GM12878 (cell line): Measurements from ENCODE around the gene SUN5. TPM values are rescaled to one million over a fixed set of nuclear protein-coding genes. Genes with fewer than 3 reads are reported as not detected.

Source experiments
- ATAC-seq: fragments of 200-7000 bp; cut with Tn5 transposase; 3 replicates; pipeline ENCODE4 v1.9.1; 2020; ENCODE audit warnings: mild to moderate bottlenecking, moderate library complexity
- BruUV-seq: library from RNA; stranded (reverse); fragments of 400-500 nt; replicated peaks from 2 replicates; lab custom pipeline; 2021; lab: Mats Ljungman, UMichigan
- CTCF ChIA-PET: fragments of 300-600 bp; sonication (Branson Sonifier 250); formaldehyde crosslinking; extraction: SDS; loops from one replicate; lab custom pipeline; 2021; ENCODE audit warnings: inconsistent platforms; lab: Yijun Ruan, JAX
- POLR2A ChIA-PET: fragments of 350-600 bp; formaldehyde crosslinking; extraction: SDS; loops from one replicate; lab custom pipeline; 2021; ENCODE audit warnings: inconsistent platforms; lab: Charles Lee
- RAD21 ChIA-PET: fragments of 300-600 bp; sonication (Branson Sonifier 250); formaldehyde crosslinking; loops from one replicate; lab custom pipeline; 2023; ENCODE audit warnings: antibody characterized with exemption; ENCODE audit not compliant: unreplicated experiment; lab: Charles Lee
- SMC1A ChIA-PET: fragments of 300-600 bp; sonication (Branson Sonifier 250); formaldehyde crosslinking; loops from one replicate; lab custom pipeline; 2023; ENCODE audit not compliant: unreplicated experiment, uncharacterized antibody; lab: Charles Lee
- DNase-seq: peaks from one replicate; pipeline ENCODE4 v3.0.0-alpha.2; 2011; ENCODE audit warnings: low read depth, low spot score
- FAIRE-seq: peaks from 3 replicates; lab custom pipeline; 2011; peaks lifted over from hg19 to GRCh38; lab: Jason Lieb, UNC
- H2AFZ ChIP-seq: 2 replicates; pipeline ENCODE4 v1.6.0; 2011; ENCODE audit warnings: low read depth, low read length, control low read depth; ENCODE audit not compliant: control insufficient read depth
- H3K27ac ChIP-seq: 2 replicates; pipeline ENCODE4 v1.5.1; 2011; ENCODE audit warnings: control low read depth; ENCODE audit not compliant: control insufficient read depth, insufficient read depth
- H3K27me3 ChIP-seq, 2 experiments: replicated peaks in 1 of 2; 2 replicates each; pipeline versions ENCODE4 v1.6.0 to v1.6.1; 2011; ENCODE audit warnings: low read length in 1 of 2; ENCODE audit not compliant: control insufficient read depth in 2 of 2, insufficient read depth in 2 of 2
- H3K36me3 ChIP-seq, 2 experiments: 2 replicates each; pipeline ENCODE4 v1.5.1; 2011; ENCODE audit warnings: low read length in 1 of 2; ENCODE audit not compliant: control insufficient read depth in 2 of 2, insufficient read depth in 2 of 2
- H3K4me1 ChIP-seq: 2 replicates; pipeline ENCODE4 v1.6.1; 2011; ENCODE audit warnings: mild to moderate bottlenecking, low read length, moderate library complexity, mixed read lengths; ENCODE audit not compliant: control insufficient read depth, insufficient read depth
- H3K4me2 ChIP-seq: 2 replicates; pipeline ENCODE4 v1.6.0; 2011; ENCODE audit warnings: control low read depth; ENCODE audit not compliant: control insufficient read depth, insufficient read depth
- H3K4me3 ChIP-seq: fragments of 200-600 bp; sonication (generic); 2 replicates; pipeline ENCODE4 v1.5.1; 2016
- H3K79me2 ChIP-seq: 2 replicates; pipeline ENCODE4 v1.6.0; 2011; ENCODE audit warnings: low read length; ENCODE audit not compliant: control insufficient read depth, insufficient read depth
- H3K9ac ChIP-seq: 2 replicates; pipeline ENCODE4 v1.8.0; 2011; ENCODE audit warnings: low read length, control low read depth, mixed read lengths; ENCODE audit not compliant: control insufficient read depth, insufficient read depth
- H3K9me3 ChIP-seq: replicated peaks from 3 replicates; pipeline ENCODE4 v1.5.1; 2011; ENCODE audit warnings: mild to moderate bottlenecking, low read length; ENCODE audit not compliant: control insufficient read depth, insufficient read depth
- H4K20me1 ChIP-seq: 2 replicates; pipeline ENCODE4 v1.6.0; 2011; ENCODE audit not compliant: control insufficient read depth, insufficient read depth
- CTCF ChIP-seq, 3 experiments: IDR thresholded peaks in 2 of 3; conservative IDR thresholded peaks in 1 of 3; 2 replicates each; pipeline ENCODE4 v1.5.1; 2011; ENCODE audit warnings: low read depth in 3 of 3, low read length in 3 of 3, mild to moderate bottlenecking in 3 of 3, control low read depth in 2 of 3, moderate library complexity in 2 of 3, inconsistent platforms in 1 of 3, mixed read lengths in 1 of 3; ENCODE audit not compliant: control insufficient read depth in 2 of 3, insufficient read depth in 1 of 3; ENCODE audit errors: extremely low read depth in 1 of 3
- EZH2 ChIP-seq: IDR thresholded peaks from 2 replicates; pipeline ENCODE4 v1.6.1; 2012; ENCODE audit warnings: low read depth, mild to moderate bottlenecking, control low read depth, inconsistent platforms, low read length, borderline replicate concordance; ENCODE audit not compliant: control insufficient read depth
- NFXL1 ChIP-seq: fragments of 450-650 bp; IDR thresholded peaks from 2 replicates; pipeline ENCODE4 v1.6.1; 2017; ENCODE audit warnings: antibody characterized with exemption, mild to moderate bottlenecking, borderline replicate concordance
- RAD21 ChIP-seq: IDR thresholded peaks from 2 replicates; pipeline ENCODE4 v1.6.1; 2011; ENCODE audit warnings: mild to moderate bottlenecking, low read depth, low read length, moderate library complexity; ENCODE audit not compliant: insufficient read depth
- SMC3 ChIP-seq: IDR thresholded peaks from 2 replicates; pipeline ENCODE4 v1.6.1; 2011; ENCODE audit warnings: low read length, improper control_type of control experiment, borderline replicate concordance
- WGBS: methylation state at CpG from one replicate; pipeline ENCODE4 v1.1.6; 2016; ENCODE audit warnings: low lambda C conversion rate; ENCODE audit not compliant: insufficient replicate concordance, insufficient coverage; ENCODE audit errors: missing lambda C conversion rate; 5-methylcytosine and 5-hydroxymethylcytosine counted together
- in situ Hi-C: fragments of 300-500 bp; cut with MboI; formaldehyde crosslinking; loops from 9 replicates; pipeline ENCODE4 v1.14.3; 2018; ENCODE audit warnings: mixed read lengths
- intact Hi-C: fragments of 100-400 bp; cut with micrococcal nuclease; formaldehyde crosslinking; loops from one replicate; pipeline ENCODE4 v1.14.2; 2022; ENCODE audit not compliant: unreplicated experiment
- polyA plus RNA-seq, 11 experiments: library from polyadenylated mRNA; depleted of rRNA in 4 of 11; unstranded in 6 of 11; stranded (reverse) in 5 of 11; fragments of >200 nt; fragmentation: Nextera tagmentation in 4 of 11; fragmentation: Illumina TruSeq in 1 of 11; extraction: Ambion mirVana in 4 of 11; extraction: Trizol in 1 of 11; gene quantifications; 1 replicate in 1 of 11; 2 replicates in 10 of 11; pipeline versions ENCODE4 v1.2.1 to v1.2.3, GENCODE V29; 2011 to 2016; ENCODE audit warnings: inconsistent platforms in 2 of 11, missing spikeins in 2 of 11, low read depth in 1 of 11
- total RNA-seq, 4 experiments: library from RNA; depleted of rRNA in 3 of 4; stranded (reverse); fragments of >200 nt in 3 of 4; fragmentation: Illumina TruSeq in 1 of 4; extraction: Trizol in 1 of 4; gene quantifications; 2 replicates each; pipeline versions ENCODE4 v1.2.1 to v1.2.3, GENCODE V29; 2013 to 2021

The SUN5 gene
- total and polyA plus RNA-seq, 10 of the 15 experiments (the other 5 are each of a cell fraction or from before 2014, with no cell fraction given) = not detected

GRCh38 chr20:33005132-33005566, 916 bp upstream of the SUN5 start:
- FAIRE-seq (no peak), DNase-seq (no peak), ATAC-seq (no peak)
- Histone ChIP-seq H3K9me3 (no peaks in the 10 kb centered on the region; the same call in 2 of the 3 replicates), H3K4me1 (no peaks in the 10 kb centered on the region), H3K9ac (no peak overlapping the region), H2AFZ (no peak overlapping the region), H3K4me3 (no peak overlapping the region), H3K27ac (no peak overlapping the region), H3K4me2 (no peak overlapping the region), H3K27me3 (no peaks in the 10 kb centered on the region), H3K36me3 (no peaks in the 10 kb centered on the region), H4K20me1 (no peaks in the 10 kb centered on the region), H3K79me2 (no peaks in the 10 kb centered on the region)
- WGBS = 5% methylated on average over 4 of the region's 4 CpGs
- RAD21 ChIA-PET = interaction anchor here (0.5 to 0.8 kb wide), 2 partner anchors 103 to 367 kb away, joined by 4 read pairs; no protein-coding TSS in a partner anchor
- in situ Hi-C loops = no loop called here
- CTCF ChIA-PET = interaction anchor here (1.0 to 1.8 kb wide), 9 partner anchors 12 to 331 kb away, joined by 3 to 10 read pairs (median 4); partner anchors contain the start of gene C20orf203
- TF ChIP-seq SMC3 (peak; percentile 46; the same call in 1 of the 2 replicates), NFXL1 (no peak), EZH2 (no peak), CTCF (IDR thresholded peaks at IDR 0.05 in 2 of 3, conservative IDR thresholded peaks at IDR 0.05 in 1 of 3; ENCODE audit: control insufficient read depth in 2 of 3, extremely low read depth in 1 of 3, insufficient read depth in 1 of 3, low read depth in 3 of 3, low read length in 3 of 3) (peak in 2 of 3 experiments; percentile 32 to 65; a peak in 3 of 6 replicates), RAD21 (peak; percentile 47)
- SMC1A ChIA-PET = interaction anchor here (0.6 to 1.0 kb wide), 3 partner anchors 24 to 183 kb away, joined by 3 read pairs; no protein-coding TSS in a partner anchor
- no TSS peak for BruUV-seq
- intact Hi-C loops = loop anchor here (1.0 kb wide), 1 partner anchor 103 kb away; no protein-coding TSS in a partner anchor
- POLR2A ChIA-PET = no interaction called here
